NCI-H1105 (cell line): ENCODE results near the gene IKZF2.

Experiments
- DNase-seq: peaks from one replicate; lab custom pipeline; 2025; lab: John Stamatoyannopoulos, UW

Gene IKZF2

GRCh38 chr2:213101109-213101508 lies 50.3 kb downstream of the IKZF2 start:
- DNase-seq: no peak

DNA sequence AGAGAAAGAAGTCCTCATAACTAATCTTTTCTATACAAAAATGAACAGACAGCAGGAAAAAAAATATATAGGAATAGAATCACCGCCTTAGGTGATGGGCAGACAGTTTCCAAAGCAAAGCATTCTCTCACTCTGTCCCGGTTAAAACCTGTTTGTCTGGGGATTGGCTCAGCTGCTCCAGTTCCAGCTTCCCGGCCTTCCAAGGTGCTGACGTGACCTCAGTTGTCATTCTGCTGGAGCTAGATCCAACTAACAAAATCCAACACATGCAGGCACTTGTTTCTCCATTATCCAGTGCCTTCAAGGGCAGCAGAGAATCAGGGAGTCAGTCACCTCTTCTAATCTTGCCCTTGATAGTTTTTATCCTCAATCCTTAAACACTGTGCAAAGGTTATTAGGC lies 52.8 kb downstream of the IKZF2 start:
- DNase-seq: no peak

- no peak for DNase-seq
Measured at GRCh38 chr2:213091765-213092164, 59.6 kb downstream of the IKZF2 start.

- DNase-seq: no peak
Measured at GRCh38 chr2:213090772-213091171, 60.6 kb downstream of the IKZF2 start.

DNA sequence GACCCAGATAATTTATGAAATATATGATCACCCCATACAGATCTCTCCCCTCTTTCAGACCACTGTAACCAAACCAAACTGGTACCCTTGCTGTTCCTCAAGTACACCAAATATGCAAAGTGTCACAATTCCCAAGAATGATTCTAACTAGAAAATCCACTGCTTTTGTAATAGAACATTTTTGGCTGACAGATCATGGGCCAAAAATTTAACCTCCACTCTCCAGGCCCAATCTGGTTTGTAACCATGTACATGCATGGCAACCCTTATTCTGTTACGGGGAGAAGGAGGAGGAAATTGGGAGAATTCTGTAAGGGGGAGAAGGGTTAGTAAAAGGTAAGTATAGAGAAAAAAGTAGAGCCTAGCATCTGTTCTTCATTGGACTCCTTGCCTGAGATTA lies 62.0 kb downstream of the IKZF2 start:
- DNase-seq: no peak

GRCh38 chr2:213087040-213087439 lies 64.4 kb downstream of the IKZF2 start:
- DNase-seq: no peak

DNA sequence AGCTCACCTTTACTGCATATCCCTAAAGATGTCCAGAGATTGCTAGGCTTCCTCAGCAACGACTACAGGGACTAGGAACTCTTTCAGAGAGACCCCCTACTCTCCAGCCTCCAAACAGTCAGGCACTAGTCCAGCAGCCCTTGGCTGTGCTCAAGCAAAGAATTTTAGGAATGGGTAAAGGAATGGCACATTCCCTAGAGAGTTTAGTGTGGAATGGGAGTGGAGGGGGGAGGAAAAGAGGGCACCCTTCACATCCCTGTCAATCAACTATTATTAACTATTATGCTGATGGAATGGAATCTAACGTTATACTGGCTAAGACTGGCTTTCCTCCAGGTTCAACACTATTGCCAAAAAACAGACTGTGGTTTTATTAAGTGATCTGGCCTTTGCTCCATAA lies 64.8 kb downstream of the IKZF2 start:
- DNase-seq: no peak

- no peak for DNase-seq
Measured at GRCh38 chr2:213086050-213086449, 65.4 kb downstream of the IKZF2 start.

DNA sequence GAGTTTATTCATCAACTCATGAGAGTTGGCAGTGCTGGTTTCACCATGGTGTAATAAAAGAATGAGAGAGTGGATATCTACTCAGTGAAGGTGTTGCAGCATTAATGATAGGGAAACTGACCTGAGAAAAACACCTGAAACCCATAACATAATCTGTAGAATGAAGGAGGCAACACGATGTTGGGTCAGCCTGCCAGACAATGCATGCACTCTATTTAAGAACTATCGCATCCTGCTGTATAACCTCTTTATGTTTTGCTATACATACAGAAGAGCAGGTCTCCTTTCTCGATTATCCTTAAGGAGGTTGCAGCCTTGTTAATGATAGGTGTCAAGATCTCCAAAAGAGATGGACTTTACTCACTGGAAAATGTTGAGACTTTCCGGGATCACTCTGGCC lies 65.9 kb downstream of the IKZF2 start:
- no peak for DNase-seq

GRCh38 chr2:213084261-213084660 lies 67.2 kb downstream of the IKZF2 start:
- DNase-seq: no peak

DNA sequence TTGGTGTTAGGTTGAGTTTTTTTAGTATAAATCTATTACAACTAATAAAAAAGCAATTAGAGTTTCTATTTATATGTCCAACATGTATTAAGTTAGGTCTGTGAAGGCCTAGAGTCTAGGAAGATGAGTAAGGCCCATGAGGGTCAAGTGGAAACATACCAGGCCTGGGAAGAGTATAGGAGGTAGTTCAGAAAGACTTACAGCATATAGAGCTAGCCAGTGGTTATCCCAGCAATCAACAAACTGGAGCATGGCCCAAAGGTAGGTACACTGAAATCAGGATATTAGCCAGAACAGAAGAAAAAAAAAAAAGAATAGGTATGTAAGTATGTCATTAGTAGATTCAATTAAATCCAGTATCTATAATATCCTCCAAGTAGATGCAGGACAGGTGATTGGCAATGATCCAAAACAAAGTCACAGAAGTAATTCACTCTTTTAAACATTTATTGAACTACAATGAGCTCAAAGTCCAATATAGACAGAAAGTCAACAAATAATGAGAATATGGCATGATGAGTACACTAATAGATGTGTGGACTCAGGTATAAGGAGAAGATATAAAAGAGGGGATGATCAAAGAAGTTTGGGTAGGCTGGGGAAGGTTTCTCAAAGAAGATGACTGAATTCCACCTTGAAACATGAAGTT lies 70.3 kb downstream of the IKZF2 start:
- no peak for DNase-seq

- DNase-seq: peak; percentile 35
Measured at GRCh38 chr2:213079756-213080155, 71.7 kb downstream of the IKZF2 start.

- no peak for DNase-seq
Measured at GRCh38 chr2:213078686-213079085, 72.7 kb downstream of the IKZF2 start.

DNA sequence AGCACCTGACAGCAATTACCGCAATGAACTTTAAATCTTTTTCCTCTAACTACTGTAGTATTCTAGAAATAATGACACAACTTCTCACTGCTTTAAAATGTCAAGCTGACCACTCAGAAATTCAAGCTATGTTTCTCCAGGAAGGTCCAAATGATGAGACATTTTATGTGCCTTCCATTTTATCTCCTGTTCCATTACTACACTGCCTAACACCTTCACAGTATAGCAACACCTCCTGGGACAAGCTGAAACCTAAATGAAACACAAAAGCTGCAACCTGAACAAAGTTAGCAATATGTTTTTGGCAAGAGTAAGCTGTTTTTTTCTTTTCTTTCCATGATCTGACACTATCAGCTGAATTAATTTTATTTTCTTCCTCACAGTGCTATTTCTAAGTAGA lies 81.9 kb downstream of the IKZF2 start:
- no peak for DNase-seq

DNA sequence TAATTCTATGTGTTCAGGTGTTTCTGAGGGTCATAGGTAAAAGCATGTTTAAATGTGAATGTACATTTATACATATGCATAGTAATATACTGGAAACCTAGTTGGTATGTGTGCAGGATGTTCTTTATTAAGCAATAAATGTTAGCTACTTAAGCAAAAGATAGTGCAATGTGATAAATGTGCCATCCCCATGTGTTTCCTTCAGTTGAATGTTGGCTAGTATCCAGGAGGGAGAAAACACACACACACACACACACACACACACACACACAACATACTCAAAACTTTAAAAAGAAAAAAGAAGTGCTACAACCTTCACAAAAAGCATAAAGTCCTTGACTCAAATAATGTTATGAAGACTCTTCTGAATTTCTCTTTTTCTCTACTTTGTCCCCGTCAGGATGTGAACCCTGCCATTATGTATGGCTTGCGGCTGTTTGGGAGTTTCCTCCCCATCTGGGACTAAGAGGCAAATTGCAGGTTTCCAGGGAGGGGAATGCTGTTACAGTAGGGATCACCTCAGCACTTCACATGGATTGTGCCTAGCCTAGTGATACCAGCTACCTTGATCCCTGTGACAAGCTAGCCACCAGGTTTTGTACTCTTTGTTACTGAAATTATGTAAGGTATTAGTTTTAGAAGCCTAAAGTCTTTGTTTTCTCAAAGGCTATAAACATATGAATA lies 82.6 kb downstream of the IKZF2 start:
- DNase-seq: no peak

GRCh38 chr2:213067888-213068287 lies 83.5 kb downstream of the IKZF2 start:
- no peak for DNase-seq

GRCh38 chr2:213066443-213066743 lies 85.0 kb downstream of the IKZF2 start:
- DNase-seq: no peak

DNA sequence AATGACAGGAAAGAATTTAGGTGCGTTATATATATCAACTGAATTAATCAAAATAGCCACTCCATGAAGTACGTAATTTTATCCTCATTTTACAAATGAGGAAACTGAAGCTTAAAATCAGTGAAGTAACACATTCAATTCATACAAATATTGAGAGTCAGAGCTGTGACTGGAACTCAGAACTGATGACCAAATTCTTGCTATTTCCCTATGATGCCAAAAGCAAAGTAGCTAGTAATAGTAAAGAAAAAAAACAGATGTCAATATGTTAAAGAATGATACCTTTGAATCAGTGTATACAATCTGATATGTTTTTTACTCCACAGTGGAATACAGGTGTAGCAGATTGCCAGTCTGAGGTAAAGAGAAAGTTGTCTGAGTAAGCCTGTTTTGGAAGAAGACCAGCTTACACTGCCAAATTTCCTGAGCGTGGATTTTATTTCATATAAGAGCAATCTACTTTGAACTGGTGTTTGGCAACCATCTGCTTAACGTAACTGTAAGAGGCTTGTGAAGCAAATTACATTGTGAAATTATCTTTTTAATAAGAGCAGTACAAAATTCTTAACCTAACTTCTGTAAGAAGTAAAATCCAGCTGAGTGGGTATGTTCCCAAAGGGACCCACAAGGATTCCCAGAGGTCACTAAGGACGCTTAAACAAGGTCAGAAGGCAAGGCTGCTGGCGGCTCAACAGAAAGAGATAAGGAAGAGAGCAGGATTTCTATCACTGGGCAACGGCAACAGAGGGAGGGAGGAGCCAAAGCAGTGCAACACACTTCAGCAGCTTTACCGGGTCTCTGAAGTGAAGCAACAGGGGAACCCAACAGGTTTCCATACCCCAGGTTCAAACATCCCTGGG lies 85.6 kb downstream of the IKZF2 start:
- peak; percentile 15 for DNase-seq

- DNase-seq: no peak
Measured at GRCh38 chr2:213064099-213064498, 87.3 kb downstream of the IKZF2 start.

DNA sequence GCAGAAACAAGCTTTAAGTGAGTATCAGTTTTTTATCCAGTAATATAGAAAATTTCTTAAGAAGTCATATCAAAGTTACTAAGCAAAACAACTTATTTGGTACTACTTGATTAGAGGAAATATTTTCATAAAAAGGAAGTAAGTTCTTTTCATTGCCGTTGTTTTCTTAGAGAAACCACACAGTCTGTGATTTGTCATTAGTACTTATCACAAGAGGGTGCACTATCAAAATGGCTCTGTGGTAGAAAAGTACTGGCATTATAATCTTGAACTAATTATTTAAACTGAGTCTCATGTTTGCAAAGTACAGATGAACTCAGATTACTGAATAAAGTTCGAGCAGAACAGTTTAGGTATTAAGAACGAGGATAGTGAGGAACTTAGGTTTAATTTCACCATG lies 93.4 kb downstream of the IKZF2 start:
- no peak for DNase-seq

DNA sequence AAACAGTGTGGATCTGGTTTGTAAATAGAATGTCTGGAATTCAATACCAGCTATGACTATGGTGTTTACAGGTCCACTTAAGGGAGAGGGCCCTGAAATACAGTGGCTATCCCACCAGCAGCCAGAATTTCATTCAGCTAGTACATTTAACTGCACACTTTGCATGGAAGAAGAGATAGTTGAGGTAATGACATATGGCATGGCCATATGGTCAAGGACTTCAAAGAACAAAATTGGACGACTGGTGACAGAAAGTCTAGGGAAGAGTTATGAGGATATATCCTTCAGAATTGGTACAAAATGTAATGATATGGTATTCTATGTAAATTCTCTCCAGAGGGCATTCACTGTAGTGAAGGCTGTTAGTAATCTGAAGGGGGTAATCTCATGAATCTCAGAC lies 105.0 kb downstream of the IKZF2 start:
- no peak for DNase-seq

GRCh38 chr2:213043566-213043965 lies 107.8 kb downstream of the IKZF2 start:
- no peak for DNase-seq

GRCh38 chr2:213042262-213042661 lies 109.2 kb downstream of the IKZF2 start:
- DNase-seq: no peak
